ENCODE results near the gene USB1. TPM values are rescaled to one million over a fixed set of nuclear protein-coding genes. Genes with fewer than 3 reads are reported as not detected.

USB1 gene
- total RNA-seq, 1 donor from 2014 or later: 100.0 TPM

GRCh38 chr16:57991551-57992059 is 9.6 kb upstream of the USB1 start:
- Histone ChIP-seq H3K4me3 (ENCODE audit: insufficient read depth, low read depth, low read length) (no peak overlapping the region), H3K36me3 (ENCODE audit: insufficient read depth, low read length) (no peaks in the 10 kb centered on the region), H2AFZ (ENCODE audit: low read depth, low read length) (no peak overlapping the region), H3K9ac (ENCODE audit: low read length) (no peak overlapping the region), H3K79me2 (ENCODE audit: insufficient read depth, low read length) (no peaks in the 10 kb centered on the region), H3K27me3 (ENCODE audit: insufficient read depth, low read length) (peaks cover 4% of the 10 kb centered on the region), H3K27ac (ENCODE audit: low read depth, low read length) (no peak overlapping the region), H3K4me2 (ENCODE audit: low read length) (no peak overlapping the region), H4K20me1 (ENCODE audit: insufficient read depth, low read length) (peaks cover 16% of the 10 kb centered on the region), H3K9me3 (ENCODE audit: insufficient read depth, low read depth, low read length) (no peaks in the 10 kb centered on the region), H3K4me1 (ENCODE audit: insufficient read depth, low read length) (no peaks in the 10 kb centered on the region)
- H3K9me3 Mint-ChIP-seq (ENCODE audit: unreplicated experiment): no peaks in the 10 kb centered on the region
- peaks cover 26% of the 10 kb centered on the region for H3K27me3 Mint-ChIP-seq (ENCODE audit: low read depth, unreplicated experiment)
- FAIRE-seq (no peak), DNase-seq (ENCODE audit: low read depth) (no peak)
- H3K4me1 Mint-ChIP-seq (ENCODE audit: low read depth, unreplicated experiment): peaks cover 4% of the 10 kb centered on the region
- no peak overlapping the region for H3K4me3 Mint-ChIP-seq (ENCODE audit: unreplicated experiment)
- TF ChIP-seq EZH2 (IDR thresholded peaks at IDR 0.05; ENCODE audit: insufficient read depth, low read length) (no peak), CTCF (IDR thresholded peaks at IDR 0.05; ENCODE audit: insufficient read depth, low read depth, low read length) (no peak)
- H3K27ac Mint-ChIP-seq (ENCODE audit: unreplicated experiment): no peak overlapping the region
- peaks cover 10% of the 10 kb centered on the region for H3K36me3 Mint-ChIP-seq (ENCODE audit: low read depth, unreplicated experiment)

GRCh38 chr16:57992084-57992483 is 9.1 kb upstream of the USB1 start:
- Mint-ChIP-seq H3K27ac (ENCODE audit: unreplicated experiment) (no peak overlapping the region), H3K36me3 (ENCODE audit: low read depth, unreplicated experiment) (peaks cover 8% of the 10 kb centered on the region), H3K4me3 (ENCODE audit: unreplicated experiment) (no peak overlapping the region), H3K9me3 (ENCODE audit: unreplicated experiment) (no peaks in the 10 kb centered on the region), H3K27me3 (ENCODE audit: low read depth, unreplicated experiment) (peaks cover 21% of the 10 kb centered on the region), H3K4me1 (ENCODE audit: low read depth, unreplicated experiment) (peaks cover 4% of the 10 kb centered on the region)
- TF ChIP-seq EZH2 (IDR thresholded peaks at IDR 0.05; ENCODE audit: insufficient read depth, low read length) (no peak), CTCF (IDR thresholded peaks at IDR 0.05; ENCODE audit: insufficient read depth, low read depth, low read length) (no peak)
- Histone ChIP-seq H3K79me2 (ENCODE audit: insufficient read depth, low read length) (peaks cover under 1% of the 10 kb centered on the region), H3K9ac (ENCODE audit: low read length) (no peak overlapping the region), H3K4me2 (ENCODE audit: low read length) (no peak overlapping the region), H3K9me3 (ENCODE audit: insufficient read depth, low read depth, low read length) (no peaks in the 10 kb centered on the region), H3K36me3 (ENCODE audit: insufficient read depth, low read length) (no peaks in the 10 kb centered on the region), H2AFZ (ENCODE audit: low read depth, low read length) (no peak overlapping the region), H3K27me3 (ENCODE audit: insufficient read depth, low read length) (peaks cover 4% of the 10 kb centered on the region), H3K27ac (ENCODE audit: low read depth, low read length) (no peak overlapping the region), H3K4me1 (ENCODE audit: insufficient read depth, low read length) (no peaks in the 10 kb centered on the region), H4K20me1 (ENCODE audit: insufficient read depth, low read length) (peaks cover 16% of the 10 kb centered on the region), H3K4me3 (ENCODE audit: insufficient read depth, low read depth, low read length) (no peak overlapping the region)
- no peak for DNase-seq (ENCODE audit: low read depth)
- FAIRE-seq: no peak

GRCh38 chr16:57993438-57993837 is 7.8 kb upstream of the USB1 start:
- no peaks in the 10 kb centered on the region for H3K9me3 ChIP-seq (ENCODE audit: insufficient read depth, low read depth, low read length)
- DNase-seq (ENCODE audit: low read depth): no peak
- H3K27me3 ChIP-seq (ENCODE audit: insufficient read depth, low read length): no peaks in the 10 kb centered on the region
- no peak overlapping the region for H3K4me3 ChIP-seq (ENCODE audit: insufficient read depth, low read depth, low read length)
- H3K4me1 ChIP-seq (ENCODE audit: insufficient read depth, low read length): peaks cover 2% of the 10 kb centered on the region
- H3K27me3 Mint-ChIP-seq (ENCODE audit: low read depth, unreplicated experiment): peaks cover 7% of the 10 kb centered on the region
- H3K4me3 Mint-ChIP-seq (ENCODE audit: unreplicated experiment): no peak overlapping the region
- H3K36me3 Mint-ChIP-seq (ENCODE audit: low read depth, unreplicated experiment): peaks cover 16% of the 10 kb centered on the region
- no peak for FAIRE-seq
- H3K27ac ChIP-seq (ENCODE audit: low read depth, low read length): no peak overlapping the region
- H3K27ac Mint-ChIP-seq (ENCODE audit: unreplicated experiment): no peak overlapping the region
- no peak for TF ChIP-seq EZH2 (IDR thresholded peaks at IDR 0.05; ENCODE audit: insufficient read depth, low read length)
- TF ChIP-seq CTCF (IDR thresholded peaks at IDR 0.05; ENCODE audit: insufficient read depth, low read depth, low read length): no peak
- H3K79me2 ChIP-seq (ENCODE audit: insufficient read depth, low read length): peaks cover 8% of the 10 kb centered on the region
- H2AFZ ChIP-seq (ENCODE audit: low read depth, low read length): no peak overlapping the region
- H4K20me1 ChIP-seq (ENCODE audit: insufficient read depth, low read length): peaks cover 16% of the 10 kb centered on the region
- H3K9ac ChIP-seq (ENCODE audit: low read length): no peak overlapping the region
- H3K36me3 ChIP-seq (ENCODE audit: insufficient read depth, low read length): peaks cover 2% of the 10 kb centered on the region
- no peak overlapping the region for H3K4me2 ChIP-seq (ENCODE audit: low read length)
- peaks cover 8% of the 10 kb centered on the region for H3K4me1 Mint-ChIP-seq (ENCODE audit: low read depth, unreplicated experiment)
- H3K9me3 Mint-ChIP-seq (ENCODE audit: unreplicated experiment): no peaks in the 10 kb centered on the region

Measured in astrocyte (in vitro differentiated cells and primary cell).